K562 (cell line): ENCODE data around the gene GPR55. TPM values are rescaled to one million over a fixed set of nuclear protein-coding genes. Genes with fewer than 3 reads are reported as not detected.

Experiments used
- ATAC-seq: fragments of 200-7000 bp; cut with Tn5 transposase; 3 replicates; pipeline ENCODE4 v1.9.1; 2020; ENCODE audit warnings: moderate library complexity
- BruUV-seq: library from RNA; stranded (reverse); fragments of 400-500 nt; replicated peaks from 2 replicates; lab custom pipeline; 2021; lab: Mats Ljungman, UMichigan
- CTCF ChIA-PET: fragments of 300-600 bp; formaldehyde crosslinking; extraction: SDS; loops from one replicate; lab custom pipeline; 2021; ENCODE audit warnings: low intra/inter-chr PET ratio; lab: Yijun Ruan, JAX
- POLR2A ChIA-PET: fragments of 300-600, 350-650 bp; sonication (Branson Sonifier 250); formaldehyde crosslinking; extraction: SDS; loops from one replicate; lab custom pipeline; 2021; ENCODE audit warnings: antibody characterized with exemption, inconsistent platforms; lab: Yijun Ruan, JAX
- DNase-seq, 4 experiments: peaks; one replicate each; pipeline versions ENCODE4 v3.0.0 to v3.0.0-alpha.2; 2011 to 2018; ENCODE audit warnings: low spot score in 3 of 4, mixed read lengths in 3 of 4; ENCODE audit errors: extremely low read depth in 1 of 4
- FAIRE-seq: peaks from 2 replicates; lab custom pipeline; 2011; peaks lifted over from hg19 to GRCh38; lab: Jason Lieb, UNC
- H2AFZ ChIP-seq: 2 replicates; pipeline ENCODE4 v1.6.0; 2011; ENCODE audit warnings: low read depth, low read length, control low read depth, inconsistent platforms
- H3K27ac ChIP-seq: fragments of 200-600 bp; 3 replicates; pipeline ENCODE4 v1.8.0; 2011; ENCODE audit warnings: low read depth, mild to moderate bottlenecking, control low read depth, inconsistent platforms, low read length, moderate library complexity, mixed read lengths; ENCODE audit errors: extremely low read depth
- H3K27me3 ChIP-seq, 2 experiments: fragments of 300-600 bp in 1 of 2; 2 replicates in 1 of 2; 3 replicates in 1 of 2; pipeline versions ENCODE4 v1.6.0 to v1.8.0; 2011; ENCODE audit warnings: inconsistent platforms in 2 of 2, low read length in 2 of 2, mild to moderate bottlenecking in 1 of 2, mixed read lengths in 1 of 2, moderate library complexity in 1 of 2; ENCODE audit not compliant: control insufficient read depth in 2 of 2, insufficient read depth in 2 of 2
- H3K36me3 ChIP-seq: fragments of 300-600 bp; 3 replicates; pipeline ENCODE4 v1.8.0; 2011; ENCODE audit warnings: mild to moderate bottlenecking, low read length, inconsistent platforms; ENCODE audit not compliant: control insufficient read depth, insufficient read depth
- H3K4me1 ChIP-seq, 2 experiments: fragments of 200-600 bp in 1 of 2; replicated peaks in 1 of 2; 2 replicates in 1 of 2; 3 replicates in 1 of 2; pipeline versions ENCODE4 v1.5.1 to v1.8.0; 2011; ENCODE audit warnings: inconsistent platforms in 2 of 2, low read length in 2 of 2, mild to moderate bottlenecking in 1 of 2, mixed read lengths in 1 of 2, moderate library complexity in 1 of 2; ENCODE audit not compliant: control insufficient read depth in 2 of 2, insufficient read depth in 2 of 2
- H3K4me2 ChIP-seq: 2 replicates; pipeline ENCODE4 v1.6.1; 2011; ENCODE audit warnings: low read length, control low read depth, inconsistent platforms, mixed read lengths; ENCODE audit not compliant: insufficient read depth
- H3K4me3 ChIP-seq: fragments of 200-600 bp; sonication (generic), shearing (Covaris generic); 2 replicates; pipeline ENCODE4 v1.5.1; 2016; ENCODE audit warnings: control low read depth, inconsistent platforms
- H3K79me2 ChIP-seq: fragments of 200-600 bp; 3 replicates; pipeline ENCODE4 v1.8.0; 2011; ENCODE audit warnings: low read length, inconsistent platforms; ENCODE audit not compliant: control insufficient read depth, insufficient read depth
- H3K9ac ChIP-seq, 2 experiments: 2 replicates each; pipeline versions ENCODE4 v1.6.0 to v1.6.1; 2011; ENCODE audit warnings: low read depth in 2 of 2, low read length in 2 of 2, control low read depth in 1 of 2, inconsistent platforms in 1 of 2, mild to moderate bottlenecking in 1 of 2, mixed read lengths in 1 of 2; ENCODE audit not compliant: insufficient read depth in 1 of 2
- H3K9me1 ChIP-seq: one replicate; pipeline ENCODE4 v1.6.0; 2011; ENCODE audit warnings: inconsistent platforms, mild to moderate bottlenecking, low read length, moderate library complexity; ENCODE audit not compliant: control insufficient read depth, insufficient read depth
- H3K9me3 ChIP-seq: replicated peaks from 2 replicates; pipeline ENCODE4 v1.5.1; 2011; ENCODE audit warnings: low read depth, low read length, inconsistent platforms; ENCODE audit not compliant: control insufficient read depth, insufficient read depth
- H4K20me1 ChIP-seq: replicated peaks from 2 replicates; pipeline ENCODE4 v1.6.1; 2011; ENCODE audit warnings: low read length, inconsistent platforms, mixed read lengths; ENCODE audit not compliant: control insufficient read depth, insufficient read depth
- CTBP1 ChIP-seq: fragments of 450-650 bp; IDR thresholded peaks from 2 replicates; pipeline ENCODE4 v1.6.1; 2016; ENCODE audit warnings: borderline replicate concordance
- DEAF1 ChIP-seq: fragments of 450-650 bp; formaldehyde crosslinking; IDR thresholded peaks from 2 replicates; pipeline ENCODE4 v1.4.0; 2020; ENCODE audit warnings: mild to moderate bottlenecking, moderate library complexity
- MTA1 ChIP-seq: fragments of 450-650 bp; IDR thresholded peaks from 2 replicates; pipeline ENCODE4 v1.6.1; 2017; ENCODE audit warnings: borderline replicate concordance
- RCOR1 ChIP-seq, 2 experiments: IDR thresholded peaks; 2 replicates each; pipeline ENCODE4 v1.6.1; 2012; ENCODE audit warnings: low read depth in 2 of 2, low read length in 2 of 2, borderline replicate concordance in 1 of 2, improper control_type of control experiment in 1 of 2
- WGBS: fragments of 100-300 bp; shearing (Covaris generic); methylation state at CpG from one replicate; pipeline ENCODE4 v1.1.6; 2016; ENCODE audit warnings: low coverage, mixed read lengths; ENCODE audit not compliant: insufficient coverage; ENCODE audit errors: missing lambda C conversion rate; 5-methylcytosine and 5-hydroxymethylcytosine counted together
- in situ Hi-C: fragments of 300-500 bp; cut with MboI; formaldehyde crosslinking; loops from 4 replicates; pipeline ENCODE4 v1.15.0; 2018; ENCODE audit warnings: inconsistent platforms, mixed read lengths
- intact Hi-C: fragments of 100-400 bp; cut with micrococcal nuclease; formaldehyde crosslinking; loops from 2 replicates; pipeline ENCODE4 v1.14.2; 2022
- polyA plus RNA-seq, 8 experiments: library from polyadenylated mRNA; depleted of rRNA in 4 of 8; stranded (reverse) in 5 of 8; unstranded in 3 of 8; fragments of >200 nt; fragmentation: Nextera tagmentation in 2 of 8; fragmentation: Illumina TruSeq in 1 of 8; extraction: Ambion mirVana in 2 of 8; extraction: Trizol in 1 of 8; gene quantifications; 2 replicates each; pipeline versions ENCODE4 v1.2.1 to v1.2.3, GENCODE V29; 2011 to 2014; ENCODE audit warnings: inconsistent platforms in 1 of 8, missing spikeins in 1 of 8
- total RNA-seq, 7 experiments: library from RNA; depleted of rRNA in 6 of 7; stranded (reverse); fragments of >200 nt in 6 of 7; fragmentation: Illumina TruSeq in 2 of 7; extraction: Trizol in 2 of 7; gene quantifications; 2 replicates each; pipeline versions ENCODE4 v1.2.1 to v1.2.3, GENCODE V29; 2011 to 2021; ENCODE audit warnings: low replicate concordance in 1 of 7
- TF ChIP-seq, protein P1 (sequence below), 2 experiments: fragments of 450-650 bp in 1 of 2; sonication (generic) in 1 of 2; formaldehyde crosslinking in 1 of 2; IDR thresholded peaks in 1 of 2; conservative IDR thresholded peaks in 1 of 2; 2 replicates each; pipeline versions ENCODE4 v1.6.1 to v1.8.1; 2016 to 2023; ENCODE audit warnings: mild to moderate bottlenecking in 2 of 2, moderate library complexity in 2 of 2, inconsistent platforms in 1 of 2, missing genetic modification reagents in 1 of 2
- TF ChIP-seq, protein P2 (sequence below), 2 experiments: fragments of 450-650 bp; formaldehyde crosslinking in 1 of 2; IDR thresholded peaks; 2 replicates each; pipeline versions ENCODE4 v1.4.0 to v1.6.1; 2014 to 2020; ENCODE audit warnings: mild to moderate bottlenecking in 2 of 2, borderline replicate concordance in 1 of 2, low read depth in 1 of 2

The GPR55 gene
- total and polyA plus RNA-seq, 9 of the 15 experiments (the other 6 are each of a cell fraction or from before 2014, with no cell fraction given) = 0.11 to 0.49 (median 0.27) TPM

DNA sequence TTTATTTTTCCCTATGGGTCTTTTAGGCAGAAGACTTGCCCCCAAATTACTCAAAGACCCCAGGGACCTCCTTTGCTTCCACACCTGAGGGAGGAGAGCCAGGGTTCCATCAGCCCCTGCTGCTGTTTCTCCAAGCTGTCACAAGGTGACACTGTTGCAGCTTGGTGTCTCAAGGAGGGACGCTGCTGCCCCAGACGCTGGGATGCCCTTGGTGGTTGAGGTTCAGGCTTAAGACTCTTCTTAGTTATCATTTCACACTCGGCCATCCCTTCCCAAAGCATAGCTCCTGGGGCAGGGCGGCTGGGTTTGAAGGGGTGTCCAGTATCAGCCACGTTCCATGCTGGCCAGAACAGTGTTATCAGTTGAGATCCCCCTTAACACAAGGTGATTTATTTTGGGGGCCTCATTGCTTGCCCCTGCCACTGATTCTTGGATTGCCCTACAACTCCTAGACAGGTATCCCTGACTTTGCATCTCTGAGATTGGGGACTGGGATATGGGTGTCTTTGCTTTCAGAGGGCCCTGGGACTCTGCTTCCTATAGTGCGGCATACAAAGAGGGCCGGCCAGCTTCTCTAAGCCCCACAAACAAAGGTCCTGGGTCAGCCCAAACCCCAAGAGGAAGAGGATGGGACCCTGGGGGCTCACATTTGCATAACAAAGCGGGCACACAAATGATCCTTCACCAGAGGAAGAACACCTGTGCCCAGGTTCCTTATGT, 22.7 kb downstream of the GPR55 start:
- BruUV-seq = no TSS peak
- no peaks in the 10 kb centered on the region for H3K9me1 ChIP-seq
- in situ Hi-C loops (no loop called here), intact Hi-C loops (loop anchor here (1.0 to 10.0 kb wide), 4 partner anchors 11 to 152 kb away; partner anchors contain the start of gene PSMD1)
- peak; percentile 60 to 78 (median 60) for DNase-seq
- ChIA-PET CTCF (interaction anchor here (0.7 to 2.1 kb wide), 2 partner anchors 11 to 85 kb away, joined by 5 to 19 read pairs; no protein-coding TSS in a partner anchor), POLR2A (interaction anchor here (0.6 to 1.0 kb wide), 3 partner anchors 25 to 72 kb away, joined by 3 to 4 read pairs (median 3); no protein-coding TSS in a partner anchor)
- H3K4me1 ChIP-seq = peaks cover 18 to 20% of the 10 kb centered on the region in 2 experiments
- H2AFZ ChIP-seq = no peak overlapping the region
- 28% methylated on average over 8 of the region's 8 CpGs for WGBS
- H3K27me3 ChIP-seq = peaks cover 0 to 10% of the 10 kb centered on the region in 2 experiments; a peak in 2 of 5 replicates
- no peaks in the 10 kb centered on the region for H4K20me1 ChIP-seq
- peak; percentile 72 for FAIRE-seq
- H3K9ac ChIP-seq = no peak overlapping the region
- H3K9me3 ChIP-seq = no peaks in the 10 kb centered on the region
- no peaks in the 10 kb centered on the region for H3K79me2 ChIP-seq
- H3K4me2 ChIP-seq = no peak overlapping the region
- no peak overlapping the region for H3K4me3 ChIP-seq
- H3K36me3 ChIP-seq = no peaks in the 10 kb centered on the region; the same call in 2 of the 3 replicates
- peak; percentile 85 for ATAC-seq
- H3K27ac ChIP-seq = no peak overlapping the region
- TF ChIP-seq, protein P1, sequence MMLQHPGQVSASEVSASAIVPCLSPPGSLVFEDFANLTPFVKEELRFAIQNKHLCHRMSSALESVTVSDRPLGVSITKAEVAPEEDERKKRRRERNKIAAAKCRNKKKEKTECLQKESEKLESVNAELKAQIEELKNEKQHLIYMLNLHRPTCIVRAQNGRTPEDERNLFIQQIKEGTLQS (IDR thresholded peaks at IDR 0.05) = no peak
- TF ChIP-seq, protein P1 (CRISPR knock-in tag; conservative IDR thresholded peaks at IDR 0.05) = no peak
- TF ChIP-seq MTA1 (no peak), CTBP1 (peak; percentile 25; the same call in 1 of the 2 replicates), DEAF1 (peak; percentile 61; the same call in 1 of the 2 replicates), RCOR1 (IDR thresholded peaks at IDR 0.05; ENCODE audit: borderline replicate concordance in 1 of 2, low read depth in 2 of 2, low read length in 2 of 2) (0 out of 4 replicates have a peak, but pooled peaks of 1 of the 2 experiments have one; percentile 40)
- TF ChIP-seq, protein P2, sequence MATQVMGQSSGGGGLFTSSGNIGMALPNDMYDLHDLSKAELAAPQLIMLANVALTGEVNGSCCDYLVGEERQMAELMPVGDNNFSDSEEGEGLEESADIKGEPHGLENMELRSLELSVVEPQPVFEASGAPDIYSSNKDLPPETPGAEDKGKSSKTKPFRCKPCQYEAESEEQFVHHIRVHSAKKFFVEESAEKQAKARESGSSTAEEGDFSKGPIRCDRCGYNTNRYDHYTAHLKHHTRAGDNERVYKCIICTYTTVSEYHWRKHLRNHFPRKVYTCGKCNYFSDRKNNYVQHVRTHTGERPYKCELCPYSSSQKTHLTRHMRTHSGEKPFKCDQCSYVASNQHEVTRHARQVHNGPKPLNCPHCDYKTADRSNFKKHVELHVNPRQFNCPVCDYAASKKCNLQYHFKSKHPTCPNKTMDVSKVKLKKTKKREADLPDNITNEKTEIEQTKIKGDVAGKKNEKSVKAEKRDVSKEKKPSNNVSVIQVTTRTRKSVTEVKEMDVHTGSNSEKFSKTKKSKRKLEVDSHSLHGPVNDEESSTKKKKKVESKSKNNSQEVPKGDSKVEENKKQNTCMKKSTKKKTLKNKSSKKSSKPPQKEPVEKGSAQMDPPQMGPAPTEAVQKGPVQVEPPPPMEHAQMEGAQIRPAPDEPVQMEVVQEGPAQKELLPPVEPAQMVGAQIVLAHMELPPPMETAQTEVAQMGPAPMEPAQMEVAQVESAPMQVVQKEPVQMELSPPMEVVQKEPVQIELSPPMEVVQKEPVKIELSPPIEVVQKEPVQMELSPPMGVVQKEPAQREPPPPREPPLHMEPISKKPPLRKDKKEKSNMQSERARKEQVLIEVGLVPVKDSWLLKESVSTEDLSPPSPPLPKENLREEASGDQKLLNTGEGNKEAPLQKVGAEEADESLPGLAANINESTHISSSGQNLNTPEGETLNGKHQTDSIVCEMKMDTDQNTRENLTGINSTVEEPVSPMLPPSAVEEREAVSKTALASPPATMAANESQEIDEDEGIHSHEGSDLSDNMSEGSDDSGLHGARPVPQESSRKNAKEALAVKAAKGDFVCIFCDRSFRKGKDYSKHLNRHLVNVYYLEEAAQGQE (IDR thresholded peaks at IDR 0.05; ENCODE audit: borderline replicate concordance) = peak; percentile 80
- TF ChIP-seq, protein P2 (CRISPR knock-in tag; IDR thresholded peaks at IDR 0.05; ENCODE audit: low read depth) = no peak
